Activated T-helper 9 cell treated with anti-CD3 and anti-CD28 coated beads, Interleukin-2, amount 50 U/mL, for 16 hours (primary cell): ENCODE measurements around the gene RAN.
"Not testable (repeated sequence)": the region's sequence is repeated elsewhere in the genome, so short reads cannot be mapped to it uniquely, and the experiment has no call there.

Experiments used
- DNase-seq: peaks from one replicate; pipeline ENCODE4 v3.0.0-alpha.2; 2020; ENCODE audit warnings: low read depth

The RAN gene

GRCh38 chr12:130871286-130872178, at the start of gene RAN:
RAN (plus strand) TSS chr12:130872066; CDS start chr12:130872594, 528 bp downstream.
- peak; percentile 93 for DNase-seq

- no peak for DNase-seq
These were observed 46.1 kb upstream of the RAN start for GRCh38 chr12:130825771-130826150.

GRCh38 chr12:130826151-130826801, 45.6 kb upstream of the RAN start:
- peak; percentile 64 for DNase-seq

GRCh38 chr12:130827432-130827831, 44.4 kb upstream of the RAN start:
- DNase-seq: no peak

GRCh38 chr12:130828895-130829294, 43.0 kb upstream of the RAN start:
- DNase-seq: no peak

GRCh38 chr12:130829391-130830245, 42.2 kb upstream of the RAN start:
- no peak for DNase-seq

- DNase-seq: no peak
These were observed 41.7 kb upstream of the RAN start for GRCh38 chr12:130830246-130830551.

GRCh38 chr12:130831246-130831645, 40.6 kb upstream of the RAN start:
- DNase-seq: no peak

GRCh38 chr12:130831876-130832405, 39.9 kb upstream of the RAN start:
- DNase-seq: no peak

GRCh38 chr12:130832561-130833209, 39.2 kb upstream of the RAN start:
- DNase-seq: no peak

- no peak for DNase-seq
These were observed 36.9 kb upstream of the RAN start for GRCh38 chr12:130835011-130835410.

- DNase-seq: no peak
These were observed 36.4 kb upstream of the RAN start for GRCh38 chr12:130835436-130835835.

GRCh38 chr12:130838284-130838950, 33.4 kb upstream of the RAN start:
- peak; percentile 6 for DNase-seq

GRCh38 chr12:130838951-130839769, 32.7 kb upstream of the RAN start, which contains the start of gene STX2:
STX2 (minus strand) TSS chr12:130839250; CDS start chr12:130839099, 151 bp downstream.
- DNase-seq: peak; percentile 86

GRCh38 chr12:130839770-130840404, 32.0 kb upstream of the RAN start:
- no peak for DNase-seq

GRCh38 chr12:130846369-130846768, 25.5 kb upstream of the RAN start:
- no peak for DNase-seq

- no peak for DNase-seq
These were observed 24.8 kb upstream of the RAN start for GRCh38 chr12:130847112-130847511.

- not testable (repeated sequence) for DNase-seq
These were observed 23.8 kb upstream of the RAN start for GRCh38 chr12:130848105-130848504.

GRCh38 chr12:130848785-130849305, 23.0 kb upstream of the RAN start:
- DNase-seq: not testable (repeated sequence)
